GM15510 (cell line): ENCODE results near the gene RRAD.

ENCODE experiments used
- POLR2A ChIP-seq: IDR thresholded peaks from 3 replicates; pipeline ENCODE4 v1.6.1; 2011; ENCODE audit warnings: borderline replicate concordance; ENCODE audit not compliant: insufficient read length; ENCODE audit errors: extremely low read depth

The RRAD gene

DNA sequence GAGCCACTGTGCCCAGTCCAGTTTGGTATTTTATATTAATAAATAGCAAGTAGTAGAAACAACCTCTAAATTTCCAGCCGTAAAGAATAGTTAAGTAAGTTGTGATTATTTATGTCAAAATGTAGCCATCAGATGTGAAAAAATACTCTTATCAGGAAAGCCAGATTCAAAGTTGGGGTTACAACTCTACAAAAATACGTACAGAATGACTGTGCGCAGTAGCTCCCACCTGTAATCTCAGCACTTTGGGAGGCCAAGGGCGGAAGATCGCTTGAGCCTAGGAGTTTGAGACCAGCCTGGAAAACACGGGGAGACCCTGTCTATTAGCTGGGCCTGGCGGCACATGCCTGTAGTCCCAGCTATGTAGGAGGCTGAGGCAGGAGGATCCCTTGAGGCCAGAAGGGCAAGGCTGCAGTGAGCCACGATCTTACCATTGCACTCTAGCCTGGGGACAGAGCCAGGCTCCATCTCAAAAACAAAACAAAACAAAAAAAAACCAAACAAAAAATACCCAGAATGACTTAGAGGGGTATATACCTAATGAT, 43.3 kb downstream of the RRAD start:
- TF ChIP-seq POLR2A = no peak

GRCh38 chr16:66881560-66881959, 43.8 kb downstream of the RRAD start:
- no peak for TF ChIP-seq POLR2A

DNA sequence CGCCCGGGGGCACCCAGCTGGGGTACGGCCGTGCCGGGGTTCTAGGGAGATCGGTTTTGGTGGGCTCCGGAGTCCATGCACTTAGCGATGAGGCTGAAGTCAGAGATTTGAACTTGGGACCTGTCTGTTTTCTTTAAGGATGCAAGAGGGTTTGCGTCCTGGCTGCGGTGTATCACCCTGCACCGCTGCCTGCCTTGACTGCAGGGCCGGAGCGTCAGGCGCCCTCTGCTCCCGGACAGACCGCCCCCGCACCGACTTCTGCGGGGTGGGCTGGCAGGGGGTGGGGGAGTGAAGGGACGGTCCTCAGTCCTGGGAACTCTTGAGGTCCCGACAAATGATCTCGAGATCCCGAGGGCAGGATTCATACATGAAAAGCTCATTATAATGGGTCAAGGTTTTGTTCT, 44.3 kb downstream of the RRAD start:
- no peak for TF ChIP-seq POLR2A

DNA sequence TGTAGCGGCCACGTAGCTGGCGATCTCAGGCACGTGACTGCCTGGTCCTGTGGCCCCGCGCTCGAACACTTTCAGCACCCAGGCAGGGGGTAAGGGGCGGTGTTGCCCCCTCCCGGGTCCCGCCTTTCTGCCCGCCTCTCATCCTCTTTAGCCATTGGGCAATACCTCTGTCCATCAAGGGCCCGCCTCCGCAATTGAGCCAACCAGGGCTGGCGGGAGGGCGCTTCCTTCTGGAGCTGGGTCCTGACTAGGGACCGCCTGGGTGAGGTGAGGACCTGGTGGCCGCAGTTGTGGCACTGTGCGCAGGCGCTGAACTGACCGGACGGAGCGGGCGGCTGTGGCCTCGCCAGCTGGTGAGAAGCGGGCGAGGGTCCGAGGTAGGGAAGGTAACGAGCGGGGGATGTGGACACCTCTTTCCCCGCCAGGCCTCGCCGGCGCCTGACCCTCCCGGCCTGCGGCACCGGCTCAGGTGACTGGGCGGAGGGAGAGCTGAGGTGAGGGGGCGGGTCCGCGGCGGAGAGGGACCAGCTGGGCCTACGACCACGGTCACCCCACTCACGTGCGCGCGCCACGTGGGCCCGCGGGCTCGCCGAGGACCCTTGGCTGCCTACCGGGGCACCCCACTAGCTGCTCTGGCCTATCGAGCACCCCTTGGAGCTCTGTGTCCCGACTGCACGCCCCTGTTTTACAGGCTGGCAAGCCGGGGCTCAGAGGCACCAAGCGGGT, 44.9 kb downstream of the RRAD start, which contains the start of gene PDP2:
PDP2 (plus strand) TSS at position 228 of the 726 bp plus-strand sequence. CDS start 3,770 bp downstream, outside the sequence.
- TF ChIP-seq POLR2A = peak; percentile 67

- TF ChIP-seq POLR2A = no peak
Observed at GRCh38 chr16:66878067-66878466, 47.3 kb downstream of the RRAD start.

- TF ChIP-seq POLR2A = no peak
Observed at GRCh38 chr16:66874079-66874775, 51.1 kb downstream of the RRAD start.

- no peak for TF ChIP-seq POLR2A
Observed at GRCh38 chr16:66873685-66874055, 51.7 kb downstream of the RRAD start.

- TF ChIP-seq POLR2A = no peak
Observed at GRCh38 chr16:66872943-66873684, 52.2 kb downstream of the RRAD start.

DNA sequence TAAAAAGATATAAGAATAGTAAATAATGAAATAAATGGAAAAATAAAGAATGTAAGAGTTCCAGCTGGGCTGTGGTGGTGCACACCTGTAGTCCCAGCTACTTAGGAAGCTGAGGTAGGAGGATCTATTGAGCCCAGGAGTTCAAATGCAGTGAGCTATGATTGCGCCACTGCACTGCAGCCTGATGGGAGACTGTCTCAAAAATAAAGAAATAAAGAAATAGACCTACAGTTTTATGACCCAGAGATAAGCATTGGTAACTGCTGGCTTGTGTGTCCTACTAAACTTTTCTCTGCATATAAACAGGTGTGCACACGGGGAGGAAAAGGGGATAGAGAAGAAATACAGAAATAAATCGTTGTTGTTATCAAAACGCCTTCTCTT, 52.8 kb downstream of the RRAD start:
- no peak for TF ChIP-seq POLR2A

- no peak for TF ChIP-seq POLR2A
Observed at GRCh38 chr16:66871840-66872239, 53.5 kb downstream of the RRAD start.
